Measurements from ENCODE around the gene IFT172.

GRCh38 chr2:27442920-27443282 lies 46.6 kb downstream of the IFT172 start:
- TF ChIP-seq CTCF (IDR thresholded peaks at IDR 0.05; ENCODE audit: low read depth, low read length) (no peak), EZH2phosphoT487 (IDR thresholded peaks at IDR 0.05; ENCODE audit: low read depth) (no peak)

All from OCI-LY3 (cell line).